ENCODE results near the gene HTRA3.

The HTRA3 gene

DNA sequence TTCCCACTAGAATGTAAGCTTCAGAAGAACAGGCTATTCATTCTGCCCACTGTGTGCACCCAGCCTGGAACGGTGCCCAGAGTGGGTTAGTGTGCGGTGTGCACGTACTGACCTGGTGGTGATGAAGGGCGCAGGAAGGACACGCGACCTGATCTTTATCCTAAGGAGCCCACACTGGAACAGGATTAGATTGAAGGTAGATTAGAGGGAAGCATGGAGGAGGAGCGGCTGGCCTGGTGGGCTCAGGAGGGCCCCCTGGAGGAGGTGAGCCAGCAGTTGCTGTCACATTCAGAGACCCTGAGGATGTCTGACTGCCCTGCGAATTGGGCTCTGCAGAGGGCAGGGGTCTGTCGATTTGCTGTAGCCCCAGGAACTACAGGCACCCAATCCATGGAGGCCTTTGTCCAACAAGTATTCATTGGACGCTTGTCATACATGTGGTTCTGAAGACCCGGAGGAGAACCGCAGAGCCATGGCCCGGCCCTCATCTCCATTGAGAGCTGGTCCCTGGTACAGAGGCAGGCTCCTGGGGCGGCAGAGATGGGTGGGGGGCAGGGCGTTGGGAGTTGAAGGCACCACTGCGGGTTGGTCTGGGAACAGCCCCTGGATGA, 73.2 kb downstream of the HTRA3 start:
- H3K4me3 Mint-ChIP-seq, result no peak overlapping the region
- H3K27ac Mint-ChIP-seq, result peak overlapping the region in 2 of 3 experiments; percentile 15 to 91
- H3K9me3 Mint-ChIP-seq, result peaks cover 7% of the 10 kb centered on the region
- no peaks in the 10 kb centered on the region for H3K36me3 Mint-ChIP-seq (ENCODE audit: low read depth)
- TF ChIP-seq, protein P1, sequence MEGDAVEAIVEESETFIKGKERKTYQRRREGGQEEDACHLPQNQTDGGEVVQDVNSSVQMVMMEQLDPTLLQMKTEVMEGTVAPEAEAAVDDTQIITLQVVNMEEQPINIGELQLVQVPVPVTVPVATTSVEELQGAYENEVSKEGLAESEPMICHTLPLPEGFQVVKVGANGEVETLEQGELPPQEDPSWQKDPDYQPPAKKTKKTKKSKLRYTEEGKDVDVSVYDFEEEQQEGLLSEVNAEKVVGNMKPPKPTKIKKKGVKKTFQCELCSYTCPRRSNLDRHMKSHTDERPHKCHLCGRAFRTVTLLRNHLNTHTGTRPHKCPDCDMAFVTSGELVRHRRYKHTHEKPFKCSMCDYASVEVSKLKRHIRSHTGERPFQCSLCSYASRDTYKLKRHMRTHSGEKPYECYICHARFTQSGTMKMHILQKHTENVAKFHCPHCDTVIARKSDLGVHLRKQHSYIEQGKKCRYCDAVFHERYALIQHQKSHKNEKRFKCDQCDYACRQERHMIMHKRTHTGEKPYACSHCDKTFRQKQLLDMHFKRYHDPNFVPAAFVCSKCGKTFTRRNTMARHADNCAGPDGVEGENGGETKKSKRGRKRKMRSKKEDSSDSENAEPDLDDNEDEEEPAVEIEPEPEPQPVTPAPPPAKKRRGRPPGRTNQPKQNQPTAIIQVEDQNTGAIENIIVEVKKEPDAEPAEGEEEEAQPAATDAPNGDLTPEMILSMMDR (IDR thresholded peaks at IDR 0.05; ENCODE audit: unreplicated experiment in 3 of 3), result no peak
- peaks cover 16% of the 10 kb centered on the region for H3K27me3 Mint-ChIP-seq (ENCODE audit: low read depth)
- peaks cover 49% of the 10 kb centered on the region for H3K4me1 Mint-ChIP-seq

DNA sequence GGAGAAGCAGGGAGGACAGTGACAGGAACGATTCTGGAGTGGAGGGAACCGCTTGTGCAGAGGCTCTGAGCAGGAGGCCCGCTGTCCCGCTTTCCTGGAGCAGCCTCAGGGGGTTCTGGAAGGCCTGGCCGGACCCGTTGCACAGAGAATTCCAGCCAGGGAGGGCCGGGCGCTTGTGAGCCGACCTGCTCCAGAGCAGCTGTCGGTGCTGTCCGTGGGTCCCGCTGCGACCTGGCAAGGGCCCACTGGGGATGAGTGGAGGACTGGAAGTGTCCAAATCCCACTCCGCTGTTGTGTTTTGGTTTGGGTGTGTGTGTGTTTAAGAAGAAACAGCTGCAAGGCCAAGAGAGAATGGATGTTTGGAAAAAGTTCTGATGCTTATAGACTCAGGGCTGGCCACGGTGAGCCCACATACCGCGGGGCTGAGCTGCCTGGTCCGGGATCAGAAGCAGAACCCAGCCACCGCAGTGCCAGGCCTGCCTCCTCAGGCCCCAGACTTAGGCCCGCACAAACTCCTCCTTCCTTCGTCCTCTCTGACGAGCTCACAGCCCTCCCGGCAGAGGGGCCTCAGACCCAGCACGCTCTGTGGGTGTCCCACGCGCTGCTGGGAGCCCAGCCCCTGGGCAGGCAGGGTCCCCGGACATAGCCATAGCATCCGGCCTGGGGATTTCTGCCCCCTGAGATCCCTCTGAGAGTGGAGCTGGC, 73.9 kb downstream of the HTRA3 start:
- Mint-ChIP-seq H3K27me3 (ENCODE audit: low read depth) (peaks cover 19% of the 10 kb centered on the region), H3K4me1 (peaks cover 43% of the 10 kb centered on the region), H3K9me3 (peaks cover 3% of the 10 kb centered on the region), H3K4me3 (no peak overlapping the region), H3K27ac (peak overlapping the region in 2 of 3 experiments; percentile 76 to 91), H3K36me3 (ENCODE audit: low read depth) (no peaks in the 10 kb centered on the region)
- TF ChIP-seq, protein P1 (IDR thresholded peaks at IDR 0.05; ENCODE audit: unreplicated experiment in 3 of 3), result no peak

DNA sequence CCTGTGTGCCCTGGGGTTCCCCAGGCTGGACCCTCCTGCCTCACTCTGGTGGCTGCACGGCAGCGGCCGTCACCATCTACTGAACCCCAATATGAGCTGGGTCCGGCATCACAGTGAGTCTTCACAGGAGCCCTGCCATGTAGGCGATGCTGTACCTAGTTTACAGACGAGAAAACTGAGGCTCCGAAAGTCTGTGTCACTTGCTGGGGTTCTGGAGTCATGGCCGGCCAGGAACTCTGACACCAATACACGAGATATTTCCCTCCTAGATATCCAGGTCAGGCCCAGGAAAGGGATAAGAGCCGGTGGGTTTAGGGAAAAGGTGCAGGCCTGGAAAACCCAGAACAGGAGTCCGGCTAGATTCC, 74.4 kb downstream of the HTRA3 start:
- H3K27me3 Mint-ChIP-seq (ENCODE audit: low read depth), result peaks cover 19% of the 10 kb centered on the region
- peaks cover 3% of the 10 kb centered on the region for H3K9me3 Mint-ChIP-seq
- H3K36me3 Mint-ChIP-seq (ENCODE audit: low read depth), result no peaks in the 10 kb centered on the region
- TF ChIP-seq, protein P1 (IDR thresholded peaks at IDR 0.05; ENCODE audit: unreplicated experiment in 3 of 3), result no peak
- H3K27ac Mint-ChIP-seq, result peak overlapping the region in 1 of 3 experiments; percentile 91
- H3K4me1 Mint-ChIP-seq, result peaks cover 41% of the 10 kb centered on the region
- no peak overlapping the region for H3K4me3 Mint-ChIP-seq

DNA sequence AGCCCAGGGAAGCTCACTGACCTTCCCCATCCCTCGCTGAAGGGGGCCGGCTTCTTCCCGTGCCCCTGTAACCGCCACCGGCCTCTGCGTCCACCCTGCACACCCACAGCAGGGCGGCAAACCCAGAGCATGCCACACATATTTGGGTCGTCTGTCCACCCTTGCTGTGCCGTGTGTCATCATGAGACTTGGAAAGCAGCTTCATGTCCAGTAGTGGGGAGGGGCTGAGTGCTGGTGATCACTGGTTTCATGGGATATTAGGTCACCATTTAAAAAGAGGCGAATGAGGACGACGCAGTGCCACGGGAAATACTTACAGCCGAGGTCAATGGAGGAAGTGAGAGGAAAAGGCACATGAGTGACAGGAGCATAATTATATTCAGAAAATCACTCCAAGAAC, 74.8 kb downstream of the HTRA3 start:
- Mint-ChIP-seq H3K9me3 (no peaks in the 10 kb centered on the region), H3K4me1 (peaks cover 37% of the 10 kb centered on the region), H3K36me3 (ENCODE audit: low read depth) (no peaks in the 10 kb centered on the region), H3K27me3 (ENCODE audit: low read depth) (peaks cover 19% of the 10 kb centered on the region), H3K4me3 (no peak overlapping the region), H3K27ac (peak overlapping the region in 2 of 3 experiments; percentile 6 to 91)
- TF ChIP-seq, protein P1 (IDR thresholded peaks at IDR 0.05; ENCODE audit: unreplicated experiment in 3 of 3), result no peak

DNA sequence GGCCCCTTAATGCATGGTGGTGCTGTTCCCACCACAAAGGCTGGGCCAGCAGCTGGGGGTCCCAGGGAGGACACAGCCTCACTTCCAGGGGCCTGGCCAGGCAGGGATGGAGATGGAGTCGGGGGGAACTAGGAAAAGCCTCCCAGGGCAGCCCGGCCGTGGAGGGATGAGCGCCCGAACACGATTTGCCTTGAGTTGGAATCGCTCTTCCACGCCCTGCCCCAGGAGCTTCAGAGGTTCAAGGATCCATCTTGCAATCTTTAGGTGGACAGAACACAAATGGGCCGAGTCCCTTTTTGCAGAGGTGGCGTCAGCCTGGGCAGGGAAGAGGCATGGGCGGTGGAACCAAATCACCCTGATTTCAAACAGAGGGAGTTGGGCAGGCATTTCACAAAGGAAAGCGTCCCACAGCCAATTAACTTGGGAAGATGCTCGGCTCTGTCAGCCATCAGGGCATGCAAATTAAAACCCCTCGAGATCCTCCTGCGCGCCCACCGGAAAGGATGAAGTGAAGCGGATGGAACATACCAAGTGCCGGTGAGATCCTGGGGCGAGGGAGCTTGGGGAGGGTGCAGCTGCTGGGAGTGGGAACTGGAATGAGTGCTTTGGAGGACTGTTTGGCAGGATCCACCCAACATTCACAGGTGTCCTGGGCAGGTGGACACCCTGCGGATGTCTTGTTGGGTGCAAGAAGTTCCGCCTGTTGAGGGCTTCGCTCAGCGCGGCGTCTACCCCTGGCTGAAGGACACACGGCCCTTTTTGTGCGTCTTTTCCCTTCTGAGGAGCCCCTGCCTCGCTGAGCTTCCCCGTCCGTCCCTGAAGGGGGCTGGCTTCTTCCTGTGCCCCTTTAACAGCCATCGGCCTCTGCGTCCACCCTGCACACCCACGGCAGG, 75.7 kb downstream of the HTRA3 start:
- TF ChIP-seq, protein P1 (IDR thresholded peaks at IDR 0.05; ENCODE audit: unreplicated experiment in 3 of 3), result no peak
- H3K27me3 Mint-ChIP-seq (ENCODE audit: low read depth), result peaks cover 19% of the 10 kb centered on the region
- H3K27ac Mint-ChIP-seq, result peak overlapping the region in 2 of 3 experiments; percentile 55 to 91
- H3K4me1 Mint-ChIP-seq, result peaks cover 43% of the 10 kb centered on the region
- no peak overlapping the region for H3K4me3 Mint-ChIP-seq
- H3K9me3 Mint-ChIP-seq, result no peaks in the 10 kb centered on the region
- H3K36me3 Mint-ChIP-seq (ENCODE audit: low read depth), result no peaks in the 10 kb centered on the region

All from nephron (organoid).